CD4-positive, alpha-beta T cell treated with Interleukin-6 at 100 ng/mL for 8 hours (primary cell): ENCODE measurements around the gene COQ3.

Experiments used
- DNase-seq: peaks from one replicate; pipeline ENCODE4 v3.0.0-alpha.2; 2020; ENCODE audit warnings: mixed read lengths, low spot score

COQ3 gene

DNA sequence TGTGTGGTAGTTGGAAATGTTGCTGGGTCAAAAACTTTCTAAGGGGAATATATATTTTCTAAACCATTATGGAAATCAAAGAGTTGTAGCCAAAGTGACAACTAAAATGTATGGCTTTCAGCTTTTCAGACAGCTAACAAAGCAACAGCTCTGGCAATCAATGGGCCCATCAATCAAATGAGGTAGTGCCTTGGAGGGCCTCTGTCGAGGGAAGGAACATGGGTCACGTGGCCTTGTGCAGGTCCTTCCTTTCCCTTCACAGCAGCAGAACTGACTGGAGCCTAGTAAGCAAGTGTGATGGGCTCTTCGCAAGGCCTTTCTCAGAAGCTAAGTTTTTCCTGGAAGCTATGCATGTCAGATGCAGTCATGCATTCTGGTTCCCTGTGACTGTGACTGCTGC lies 62.5 kb downstream of the COQ3 start:
- no peak for DNase-seq

DNA sequence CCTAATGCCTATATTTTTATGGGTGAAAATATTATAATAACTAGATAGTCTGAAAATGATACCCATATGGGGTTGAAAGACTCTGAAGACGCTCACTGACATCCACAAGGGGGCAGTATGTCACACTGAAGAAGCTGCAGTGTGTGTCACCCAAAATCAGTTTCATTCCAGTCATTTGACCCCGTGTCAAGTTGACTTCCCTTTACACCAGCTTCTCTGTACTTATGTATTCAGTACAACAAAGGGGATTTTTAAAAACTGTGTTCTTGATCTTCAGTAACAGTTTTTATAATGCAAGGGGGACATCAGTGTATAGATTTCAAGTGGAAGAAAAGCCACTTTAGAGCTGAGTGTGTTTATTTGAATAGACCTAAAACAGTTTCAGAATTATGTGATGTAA lies 63.8 kb downstream of the COQ3 start:
- DNase-seq: peak; percentile 58

DNA sequence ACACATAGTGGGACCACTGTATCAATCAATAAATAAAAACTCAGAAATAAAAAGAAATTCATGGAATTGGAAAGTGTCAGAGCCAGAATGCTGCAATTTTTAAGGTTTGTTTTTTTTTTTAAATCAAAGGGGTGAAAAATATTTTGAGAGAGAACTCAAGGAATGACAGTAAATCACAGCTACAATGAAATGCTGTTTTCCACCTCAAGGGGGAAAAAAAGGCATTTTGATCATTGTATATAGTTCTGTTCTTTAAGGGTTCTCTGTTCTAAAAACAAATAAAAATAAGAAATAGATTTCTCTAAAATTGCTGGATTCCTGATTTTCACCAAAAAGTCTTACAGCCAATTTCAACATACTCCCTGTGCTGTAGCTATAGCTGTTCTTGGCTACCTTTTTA lies 69.0 kb downstream of the COQ3 start:
- DNase-seq: no peak
